Left kidney (tissue), 8 donors: ENCODE results near the gene NXNL1. TPM values are rescaled to one million over a fixed set of nuclear protein-coding genes. Genes with fewer than 3 reads are reported as not detected.
"Not testable (repeated sequence)": the region's sequence is repeated elsewhere in the genome, so short reads cannot be mapped to it uniquely, and the experiment has no call there.

ENCODE experiments used
- DNase-seq: peaks from one replicate; pipeline ENCODE4 v3.0.0-alpha.2; 2013
- long read RNA-seq, 8 donors: transcript quantifications; one replicate each; lab custom pipeline, GENCODE V29; 2026
- polyA plus RNA-seq: library from polyadenylated mRNA; unstranded; fragments of 120-200 nt; gene quantifications from one replicate; pipeline ENCODE4 v1.2.1, GENCODE V29; 2013; ENCODE audit not compliant: insufficient read length

The NXNL1 gene, protein sequence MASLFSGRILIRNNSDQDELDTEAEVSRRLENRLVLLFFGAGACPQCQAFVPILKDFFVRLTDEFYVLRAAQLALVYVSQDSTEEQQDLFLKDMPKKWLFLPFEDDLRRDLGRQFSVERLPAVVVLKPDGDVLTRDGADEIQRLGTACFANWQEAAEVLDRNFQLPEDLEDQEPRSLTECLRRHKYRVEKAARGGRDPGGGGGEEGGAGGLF
- 0.35 TPM for polyA plus RNA-seq
- long read RNA-seq, donor 1: 0 reads
- long read RNA-seq, donor 2: 0 reads
- long read RNA-seq, donor 3: 0 reads
- long read RNA-seq, donor 4: 0 reads
- long read RNA-seq, donor 5: 0 reads
- long read RNA-seq, donor 6: 0 reads
- long read RNA-seq, donor 7: 0 reads
- long read RNA-seq, donor 8: 0 reads

DNA sequence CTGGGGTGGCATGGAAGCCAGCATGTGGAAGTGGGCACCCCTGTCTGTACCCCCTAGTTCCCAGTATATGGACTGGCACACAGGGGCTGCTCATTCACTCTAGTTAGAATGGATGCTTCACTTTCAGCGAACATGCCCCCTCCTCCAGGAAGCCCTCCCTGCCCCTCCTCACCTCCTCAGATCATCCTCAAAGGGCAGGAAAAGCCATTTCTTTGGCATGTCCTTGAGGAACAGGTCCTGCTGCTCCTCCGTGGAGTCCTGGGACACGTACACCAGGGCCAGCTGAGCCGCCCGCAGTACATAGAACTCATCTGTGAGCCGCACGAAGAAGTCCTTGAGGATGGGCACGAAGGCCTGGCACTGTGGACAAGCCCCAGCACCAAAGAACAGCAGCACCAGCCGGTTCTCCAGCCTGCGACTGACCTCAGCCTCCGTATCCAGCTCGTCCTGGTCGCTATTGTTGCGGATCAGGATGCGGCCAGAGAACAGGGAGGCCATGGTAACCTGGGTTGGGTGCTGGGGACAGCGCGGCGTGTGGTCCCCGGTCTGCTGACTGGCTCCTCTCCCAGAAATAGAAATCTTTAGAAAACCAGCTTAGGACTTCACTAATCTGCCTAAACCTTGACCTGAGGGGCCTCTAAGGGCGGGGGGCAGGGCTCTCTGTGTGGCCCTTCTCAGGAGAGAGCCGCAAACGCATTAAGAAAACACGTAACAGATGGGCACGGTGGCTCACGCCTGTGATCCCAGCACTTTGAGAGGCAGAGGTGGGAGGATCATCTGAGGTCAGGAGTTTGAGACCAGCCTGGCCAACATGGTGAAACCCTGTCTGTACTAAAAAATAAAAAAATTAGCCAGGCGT, at the start of gene NXNL1:
TSS of gene NXNL1 (minus strand) at position 555 of the 859 bp plus-strand sequence. CDS start at position 498, 57 bp downstream.
- DNase-seq: no peak

DNA sequence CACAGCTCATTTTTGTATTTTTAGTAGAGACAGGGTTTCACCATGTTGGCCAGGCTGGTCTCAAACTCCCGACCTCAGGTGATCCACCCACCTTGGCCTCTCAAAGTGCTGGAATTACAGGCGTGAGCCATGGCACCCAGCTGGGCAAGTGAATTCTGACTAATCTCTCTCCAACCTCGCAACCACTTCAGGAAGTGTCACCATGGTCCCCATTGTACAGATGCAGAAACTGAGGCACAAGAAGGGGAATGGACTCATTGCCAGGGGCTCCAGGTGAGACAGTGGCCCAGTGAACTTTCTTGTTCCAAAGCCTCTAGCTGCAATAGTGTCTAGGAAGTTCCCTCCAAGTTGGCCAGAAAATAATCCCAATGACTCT, 47.8 kb upstream of the NXNL1 start:
- DNase-seq: not testable (repeated sequence)

DNA sequence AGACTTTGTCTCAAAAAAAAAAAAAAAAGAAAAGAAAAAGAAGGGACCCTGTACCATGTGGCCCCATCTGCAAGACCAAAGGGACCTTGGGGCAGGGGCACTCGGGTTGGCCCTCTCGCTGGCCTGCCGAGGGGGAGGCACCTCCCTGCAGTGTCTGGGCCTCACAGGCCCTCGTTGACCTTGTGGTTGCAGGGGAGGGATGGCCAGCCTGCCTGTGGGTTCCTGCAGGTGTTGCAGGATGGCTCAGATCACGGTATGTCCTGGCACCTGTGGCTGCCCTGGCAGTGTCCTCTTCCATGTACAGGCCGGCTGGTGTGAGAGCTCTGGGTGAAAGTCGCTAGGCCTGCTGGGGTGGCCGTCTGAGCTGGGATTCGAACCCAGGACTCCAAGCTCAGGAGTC, 46.0 kb upstream of the NXNL1 start:
- no peak for DNase-seq

DNA sequence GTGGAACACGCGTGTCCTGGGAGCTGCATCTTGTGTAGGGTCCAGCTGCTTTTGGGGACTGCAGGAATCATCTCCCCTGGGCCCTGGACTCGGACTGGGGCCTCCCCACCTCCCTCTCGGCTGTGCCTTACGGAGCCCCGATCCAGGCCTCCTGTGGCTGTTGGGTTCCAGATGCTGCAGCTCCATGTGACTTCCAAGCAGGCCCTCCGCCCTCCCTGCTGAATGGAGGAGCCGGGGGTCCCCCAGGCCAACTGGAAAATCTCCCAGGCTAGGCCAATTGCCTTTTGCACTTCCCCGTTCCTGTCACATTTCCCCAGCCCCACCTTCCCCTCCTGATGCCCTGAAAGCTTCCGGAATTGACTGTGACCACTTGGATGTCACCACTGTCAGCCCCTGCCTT, 44.5 kb upstream of the NXNL1 start:
- DNase-seq: no peak

DNA sequence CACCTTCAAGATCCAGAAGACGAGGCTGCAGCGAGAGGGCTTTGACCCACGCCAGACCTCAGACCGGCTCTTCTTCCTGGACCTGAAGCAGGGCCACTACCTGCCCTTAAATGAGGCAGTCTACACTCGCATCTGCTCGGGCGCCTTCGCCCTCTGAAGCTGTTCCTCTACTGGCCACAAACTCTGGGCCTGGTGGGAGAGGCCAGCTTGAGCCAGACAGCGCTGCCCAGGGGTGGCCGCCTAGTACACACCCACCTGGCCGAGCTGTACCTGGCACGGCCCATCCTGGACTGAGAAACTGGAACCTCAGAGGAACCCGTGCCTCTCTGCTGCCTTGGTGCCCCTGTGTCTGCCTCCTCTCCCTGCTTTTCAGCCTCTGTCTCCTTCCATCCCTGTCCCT, 43.7 kb upstream of the NXNL1 start:
- no peak for DNase-seq

DNA sequence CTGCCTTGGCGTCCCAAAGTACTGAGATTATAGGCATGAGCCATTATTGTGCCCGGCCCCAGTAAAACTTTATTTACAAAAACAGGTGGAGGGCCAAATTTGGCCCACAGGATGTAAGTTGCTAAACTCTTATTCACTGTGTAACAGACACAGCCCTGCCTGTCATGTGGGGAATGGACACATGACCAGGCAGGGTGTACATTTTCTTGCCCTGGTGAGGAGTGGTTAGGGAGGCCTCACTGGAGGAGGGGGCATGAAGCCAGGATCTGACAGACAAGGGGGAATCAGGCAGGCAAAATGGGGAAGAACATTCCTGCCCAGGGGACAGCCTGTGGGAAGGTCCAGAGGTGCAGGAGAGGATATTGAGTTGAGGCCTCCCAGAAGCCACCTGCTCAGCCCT, 43.3 kb upstream of the NXNL1 start:
- DNase-seq: no peak

DNA sequence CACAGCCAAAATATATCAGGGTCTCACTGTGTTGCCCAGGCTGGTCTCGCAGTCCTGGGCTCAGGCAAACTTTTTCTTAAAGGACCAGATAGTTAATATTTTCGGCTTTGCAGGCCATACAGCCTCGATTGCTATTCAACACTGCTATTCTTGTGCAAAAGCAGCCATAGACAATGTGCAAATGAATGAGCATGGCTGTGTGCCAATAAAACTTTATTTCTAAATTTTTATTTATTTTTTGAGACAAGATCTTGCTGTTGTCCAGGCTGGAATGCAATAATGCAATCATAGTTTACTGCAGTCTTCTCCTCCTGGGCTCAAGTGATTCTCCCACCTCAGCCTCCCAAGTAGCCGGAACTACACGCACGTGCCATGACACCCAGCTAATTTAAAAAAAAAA, 42.5 kb upstream of the NXNL1 start:
- DNase-seq: no peak

DNA sequence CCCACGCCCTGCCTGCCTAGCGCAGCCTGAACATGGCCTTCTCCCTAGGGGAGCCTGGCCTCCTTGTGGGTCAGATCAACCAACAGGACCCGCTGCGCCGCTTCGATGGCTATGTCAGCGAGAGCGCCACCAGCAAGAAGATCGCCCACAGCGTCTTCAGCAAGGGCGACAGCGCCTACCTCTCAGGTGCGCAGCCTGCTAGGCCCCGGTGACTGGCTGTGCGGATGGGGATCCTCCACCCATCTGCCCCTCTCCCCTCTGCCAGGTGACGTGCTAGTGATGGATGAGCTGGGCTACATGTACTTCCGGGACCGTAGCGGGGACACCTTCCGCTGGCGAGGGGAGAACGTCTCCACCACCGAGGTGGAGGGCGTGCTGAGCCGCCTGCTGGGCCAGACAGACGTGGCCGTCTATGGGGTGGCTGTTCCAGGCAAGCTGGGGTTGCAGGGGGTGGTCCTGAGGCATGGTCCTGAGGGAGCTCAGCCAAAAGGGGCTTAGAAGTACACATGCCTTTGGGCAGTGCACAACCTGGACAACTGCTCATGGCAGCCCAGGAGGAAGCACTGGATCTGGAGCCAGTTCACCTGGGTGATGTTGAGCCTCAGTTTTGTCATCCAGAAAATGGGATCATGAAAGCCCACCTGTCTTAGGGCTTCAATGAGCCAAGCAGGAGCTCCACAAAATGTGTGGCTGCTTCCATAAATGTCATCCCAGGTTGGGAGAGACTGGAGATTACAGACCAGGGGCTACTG, 39.9 kb upstream of the NXNL1 start:
- no peak for DNase-seq

DNA sequence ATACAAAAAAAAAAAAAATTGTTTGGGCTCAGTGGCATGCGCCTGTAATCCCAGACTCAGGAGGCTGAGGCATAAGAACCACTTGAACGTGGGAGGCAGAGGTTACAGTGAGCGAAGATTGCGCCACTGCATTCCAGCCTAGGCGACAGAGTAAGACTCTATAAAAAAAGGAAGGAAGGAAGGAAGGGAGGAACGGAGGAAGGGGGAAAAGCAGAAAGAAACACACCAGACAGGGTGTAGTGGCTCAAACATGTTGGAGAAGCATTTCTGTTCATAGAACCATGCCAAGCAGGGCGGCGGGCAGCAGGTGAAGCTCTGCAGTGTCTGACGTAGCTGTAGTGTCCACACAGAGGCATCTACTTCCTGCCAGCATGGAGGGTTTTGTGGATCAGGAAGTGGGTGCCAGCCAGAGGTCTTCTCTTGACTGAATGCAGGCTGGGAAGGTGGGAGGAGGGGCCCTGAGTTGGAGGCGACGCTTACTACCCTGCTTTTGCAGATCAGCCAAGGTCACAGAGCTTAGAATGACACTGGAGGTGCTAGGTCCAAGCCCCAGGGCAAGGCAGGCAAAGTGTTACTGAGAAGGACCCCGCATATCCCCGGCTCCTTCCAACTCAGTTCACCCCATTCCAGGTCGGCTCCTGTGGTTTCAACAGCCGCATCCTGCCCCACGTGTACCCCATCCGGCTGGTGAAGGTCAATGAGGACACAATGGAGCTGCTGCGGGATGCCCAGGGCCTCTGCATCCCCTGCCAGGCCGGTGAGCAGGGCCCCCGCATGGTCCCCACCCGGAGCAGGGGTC, 39.1 kb upstream of the NXNL1 start:
- no peak for DNase-seq

DNA sequence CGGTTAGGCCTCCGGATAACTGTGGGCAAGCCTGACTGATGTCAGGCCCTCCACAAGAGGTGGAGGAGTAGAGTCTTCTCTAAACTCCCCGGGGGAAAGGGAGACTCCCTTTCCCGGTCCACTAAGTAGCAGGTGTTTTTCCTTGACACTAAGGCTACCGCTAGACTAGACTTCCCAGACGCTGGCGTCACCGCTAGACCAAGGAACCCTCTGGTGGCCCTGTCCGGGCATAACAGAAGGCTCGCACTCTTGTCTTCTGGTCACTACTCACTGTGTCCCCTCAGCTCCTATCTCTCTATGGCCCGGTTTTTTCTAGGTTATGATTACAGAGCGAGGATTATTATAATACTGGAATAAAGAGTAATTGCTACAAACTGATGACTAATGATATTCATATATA, 38.3 kb upstream of the NXNL1 start:
- DNase-seq: peak; percentile 51

DNA sequence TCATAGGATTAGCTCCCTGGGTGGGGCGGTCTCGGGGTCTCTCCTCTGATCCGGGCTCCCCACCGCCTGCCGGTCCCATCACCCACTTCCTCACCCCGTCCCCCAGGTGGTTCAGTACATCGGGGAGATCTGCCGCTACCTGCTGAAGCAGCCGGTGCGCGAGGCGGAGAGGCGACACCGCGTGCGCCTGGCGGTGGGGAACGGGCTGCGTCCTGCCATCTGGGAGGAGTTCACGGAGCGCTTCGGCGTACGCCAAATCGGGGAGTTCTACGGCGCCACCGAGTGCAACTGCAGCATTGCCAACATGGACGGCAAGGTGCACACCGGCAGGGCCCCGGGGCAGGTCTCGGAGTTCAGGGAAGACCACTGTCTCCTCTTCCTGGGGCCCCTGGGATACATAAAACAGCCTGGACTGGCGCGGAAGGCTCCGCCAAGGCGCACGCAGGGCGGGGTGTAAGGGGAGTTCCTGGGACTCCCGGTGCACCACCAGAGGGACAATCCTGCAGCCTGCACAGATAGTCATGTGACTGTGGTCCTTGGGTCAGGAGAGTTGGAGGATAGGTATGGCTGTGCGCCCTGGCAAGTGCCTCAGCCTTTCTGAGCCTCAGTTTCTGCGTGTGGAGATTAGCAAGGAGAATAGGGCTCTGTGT, 36.5 kb upstream of the NXNL1 start:
- no peak for DNase-seq

DNA sequence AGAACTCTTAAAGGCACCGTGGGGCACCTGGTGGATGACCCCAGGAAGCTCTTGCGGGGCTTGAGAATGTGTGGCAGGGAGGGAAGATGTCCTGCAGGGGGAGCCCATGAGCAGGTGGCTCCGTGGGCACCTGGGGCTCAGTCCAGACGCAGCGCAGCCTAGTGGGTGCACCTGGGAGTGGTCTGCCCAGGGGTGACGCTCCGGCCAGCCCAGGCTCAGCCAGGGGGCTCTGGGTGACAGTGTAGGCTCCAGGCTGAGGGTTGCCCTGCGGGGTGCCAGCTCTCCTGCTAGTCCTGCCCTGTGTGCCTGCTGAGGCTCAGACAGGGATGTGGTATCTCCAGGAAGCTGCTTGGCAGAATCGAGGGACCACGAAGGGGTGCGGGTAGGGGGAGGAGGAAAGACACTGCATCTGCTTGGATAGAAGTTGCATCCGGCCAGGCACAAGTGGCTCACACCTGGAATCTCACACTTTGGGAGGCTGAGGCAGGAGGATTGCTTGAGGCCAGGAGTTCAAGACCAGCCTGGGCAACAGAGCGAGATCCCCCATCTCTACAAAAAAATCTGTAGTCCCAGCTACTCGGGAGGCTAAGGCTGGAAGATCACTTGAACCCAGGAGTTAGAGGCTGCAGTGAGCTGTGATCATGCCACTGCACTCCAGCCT, 35.7 kb upstream of the NXNL1 start:
- no peak for DNase-seq

DNA sequence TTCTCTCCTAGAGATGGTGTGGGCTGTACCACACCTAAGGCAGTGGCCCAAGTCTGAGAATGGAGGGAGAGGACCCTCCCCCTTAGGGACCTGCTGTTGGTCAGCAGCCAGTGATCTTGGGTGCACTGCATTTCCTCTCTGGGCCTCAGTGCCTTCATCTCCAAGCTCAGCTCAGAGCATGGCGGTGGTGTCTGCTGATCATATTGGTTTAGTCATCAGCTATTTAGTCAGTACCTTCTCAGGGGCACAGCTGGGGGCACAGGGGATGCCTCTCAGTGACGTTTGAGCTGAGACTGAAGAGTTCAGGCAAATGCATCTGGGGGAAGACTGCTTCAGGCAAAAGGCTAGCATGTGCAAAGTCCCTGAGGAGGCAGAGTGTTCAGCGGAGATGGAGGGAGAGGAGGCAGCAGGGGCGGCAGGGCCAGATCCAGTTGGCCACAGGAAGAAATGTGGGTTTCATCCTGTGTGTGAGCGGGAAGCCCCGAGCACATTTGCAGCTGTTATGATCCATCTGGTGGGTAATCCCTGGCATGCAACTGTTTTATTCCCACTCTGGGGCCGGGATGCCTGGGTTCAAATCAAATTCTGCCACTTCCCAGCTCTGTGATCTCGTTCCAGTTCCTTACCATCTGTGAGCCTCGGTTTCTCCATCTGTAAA, 35.0 kb upstream of the NXNL1 start:
- DNase-seq: no peak

DNA sequence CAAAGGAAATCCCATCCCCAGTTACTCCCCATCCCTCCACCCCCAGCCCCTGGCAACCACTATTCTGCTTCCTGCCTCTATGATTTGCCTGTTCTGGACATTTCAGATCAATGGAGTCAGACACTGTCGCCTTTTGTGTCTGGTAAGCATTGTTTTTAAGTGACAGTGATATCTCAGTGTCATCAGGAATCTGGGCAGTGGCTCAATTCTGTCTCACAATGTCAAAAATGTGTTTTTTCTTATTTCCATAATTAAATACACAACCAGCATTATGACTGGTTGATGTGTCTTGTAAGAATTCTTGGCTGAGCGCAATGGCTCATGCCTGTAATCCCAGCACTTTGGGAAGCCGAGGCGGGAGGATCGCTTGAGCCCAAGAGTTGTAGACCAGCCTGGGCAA, 30.6 kb upstream of the NXNL1 start:
- no peak for DNase-seq

DNA sequence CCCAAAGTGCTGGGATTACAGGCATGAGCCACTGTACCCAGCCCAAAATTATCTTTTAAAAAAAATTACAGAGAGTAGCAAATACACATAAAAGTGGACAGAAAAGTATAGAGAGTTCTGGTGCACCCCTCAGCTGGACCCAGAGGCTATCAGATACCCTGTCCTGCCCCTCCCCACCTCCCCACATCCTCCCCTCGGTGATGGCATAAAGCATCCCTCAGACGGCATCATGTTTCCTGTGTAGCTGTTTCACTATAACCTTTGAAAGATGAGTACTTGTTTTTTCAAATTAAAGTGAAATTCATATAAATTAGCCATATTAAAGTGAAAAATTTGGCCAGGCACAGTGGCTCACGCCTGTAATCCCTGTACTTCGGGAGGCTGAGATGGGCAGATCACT, 29.7 kb upstream of the NXNL1 start:
- no peak for DNase-seq

DNA sequence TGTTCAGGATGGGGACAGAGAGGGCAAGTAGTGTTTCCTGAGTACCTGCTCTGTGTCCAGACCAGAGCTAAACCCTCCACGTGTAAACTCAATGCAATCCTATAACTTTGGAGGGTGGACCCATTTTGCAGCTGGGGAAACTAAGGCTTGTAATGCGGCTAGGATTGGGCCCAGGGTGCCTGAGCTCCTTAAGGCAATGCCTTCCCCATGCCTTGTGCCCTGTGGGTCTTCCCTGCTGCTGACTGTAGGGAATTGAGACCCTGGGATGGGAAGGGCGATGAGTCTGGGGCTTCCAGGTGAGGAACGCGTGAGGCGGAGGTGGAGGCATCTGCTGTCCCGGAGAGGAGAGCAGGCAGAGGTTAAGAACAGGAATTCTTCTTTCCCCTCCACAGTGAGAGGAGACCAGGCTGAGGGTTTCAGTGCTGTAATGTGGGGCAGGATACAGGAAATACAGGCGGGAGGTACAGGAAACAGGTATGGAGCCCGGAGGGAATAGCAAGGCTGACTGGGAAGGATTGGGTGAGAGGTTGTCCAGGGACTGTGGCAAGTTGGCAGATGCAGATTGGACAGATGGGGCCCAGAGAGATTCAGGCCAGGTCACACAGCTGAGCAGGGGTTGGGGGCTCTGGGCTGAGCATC, 28.8 kb upstream of the NXNL1 start:
- DNase-seq: no peak

DNA sequence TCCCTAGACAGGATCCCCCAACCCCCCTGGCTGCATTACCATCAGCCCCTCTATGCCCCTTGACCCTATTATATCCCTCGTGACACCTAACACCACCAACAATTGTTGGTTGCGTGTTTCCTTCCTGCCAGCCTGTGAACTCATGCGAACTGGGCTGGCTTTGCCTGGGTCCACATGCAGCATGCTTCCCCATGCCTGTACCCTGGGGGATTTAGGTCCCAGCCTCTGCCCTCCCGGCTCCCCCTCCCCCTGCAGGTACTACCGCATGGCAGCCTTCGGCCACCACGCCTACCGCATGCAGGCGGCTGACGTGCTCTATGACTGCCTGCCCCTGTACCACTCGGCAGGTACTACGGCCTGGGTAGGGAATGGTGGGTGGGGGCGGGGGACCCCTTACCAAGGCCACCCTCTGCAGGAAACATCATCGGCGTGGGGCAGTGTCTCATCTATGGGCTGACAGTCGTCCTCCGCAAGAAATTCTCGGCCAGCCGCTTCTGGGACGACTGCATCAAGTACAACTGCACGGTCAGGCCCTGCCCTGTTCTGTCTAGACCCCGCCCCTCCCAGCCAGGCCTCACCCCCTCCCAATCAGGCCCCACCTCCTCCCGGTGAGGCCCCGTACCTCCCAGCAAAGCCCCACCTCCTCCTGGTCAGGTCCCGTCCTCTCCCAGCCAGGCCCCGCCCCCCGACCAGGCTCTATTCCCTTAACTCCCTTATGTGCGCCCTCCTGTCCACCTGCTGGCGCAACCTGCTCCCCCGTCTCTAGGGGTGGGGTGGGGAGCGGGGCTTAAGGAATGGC, 28.1 kb upstream of the NXNL1 start:
- DNase-seq: peak; percentile 75

DNA sequence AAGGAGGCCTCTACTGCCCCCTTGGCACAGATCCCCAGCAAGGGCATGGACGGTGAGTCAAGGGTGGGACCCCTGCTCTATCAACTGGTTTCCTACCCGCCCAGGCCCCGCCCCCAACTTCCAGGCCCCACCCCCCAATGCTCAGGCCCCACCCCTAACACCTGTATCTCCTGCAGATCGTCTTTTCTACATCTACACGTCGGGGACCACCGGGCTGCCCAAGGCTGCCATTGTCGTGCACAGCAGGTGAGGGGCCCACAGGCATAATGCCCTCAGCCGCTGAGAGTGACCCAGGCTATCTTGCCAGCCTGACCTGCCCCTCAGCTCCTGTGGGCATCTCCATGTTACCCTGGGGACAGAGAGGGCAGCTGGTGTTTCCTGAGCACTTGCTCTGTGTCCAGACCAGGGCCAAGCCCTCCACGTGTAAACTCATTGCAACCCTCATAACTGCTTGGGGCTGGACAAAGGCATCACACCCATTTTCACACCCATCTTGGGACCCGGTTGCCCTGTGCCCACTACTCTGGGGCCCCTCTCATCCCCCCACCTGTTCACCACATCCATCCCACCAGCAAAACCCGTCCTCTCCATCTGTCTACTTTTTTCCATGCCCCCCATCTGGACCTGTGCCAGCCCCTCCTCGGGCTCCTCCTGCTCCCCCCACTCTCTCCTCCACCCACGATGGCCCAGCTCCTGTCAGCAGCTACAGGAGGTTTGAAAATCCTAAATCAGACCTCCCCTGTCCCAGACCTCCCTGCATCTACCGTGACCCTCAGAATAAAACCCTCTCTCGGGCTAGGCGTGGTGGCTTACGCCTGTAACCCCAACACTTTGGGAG, 26.8 kb upstream of the NXNL1 start:
- no peak for DNase-seq
